ENCODE results near the gene CCR7. TPM values are rescaled to one million over a fixed set of nuclear protein-coding genes. Genes with fewer than 3 reads are reported as not detected.
"Not testable (repeated sequence)": the region's sequence is repeated elsewhere in the genome, so short reads cannot be mapped to it uniquely, and the experiment has no call there.

CCR7 gene
- total RNA-seq, 1 donor from 2014 or later: not detected

GRCh38 chr17:40597156-40597555, 31.9 kb upstream of the CCR7 start:
- no peak for DNase-seq (ENCODE audit: low read depth)

- DNase-seq (ENCODE audit: low read depth): peak; percentile 59
Measured at GRCh38 chr17:40596261-40596919, 31.1 kb upstream of the CCR7 start.

- no peak for DNase-seq (ENCODE audit: low read depth)
Measured at GRCh38 chr17:40590742-40591141, 25.5 kb upstream of the CCR7 start.

- DNase-seq (ENCODE audit: low read depth): no peak
Measured at GRCh38 chr17:40588552-40588951, 23.3 kb upstream of the CCR7 start.

- DNase-seq (ENCODE audit: low read depth): not testable (repeated sequence)
Measured at GRCh38 chr17:40586264-40586663, 21.0 kb upstream of the CCR7 start.

- DNase-seq (ENCODE audit: low read depth): not testable (repeated sequence)
Measured at GRCh38 chr17:40584950-40585349, 19.7 kb upstream of the CCR7 start.

- DNase-seq (ENCODE audit: low read depth): no peak
Measured at GRCh38 chr17:40582328-40582901, 17.1 kb upstream of the CCR7 start.

GRCh38 chr17:40580140-40580539, 14.9 kb upstream of the CCR7 start:
- DNase-seq (ENCODE audit: low read depth): no peak

GRCh38 chr17:40579471-40579870, 14.2 kb upstream of the CCR7 start:
- no peak for DNase-seq (ENCODE audit: low read depth)

- no peak for DNase-seq (ENCODE audit: low read depth)
Measured at GRCh38 chr17:40577611-40578065, 12.4 kb upstream of the CCR7 start.

- no peak for DNase-seq (ENCODE audit: low read depth)
Measured at GRCh38 chr17:40576113-40576740, 11.0 kb upstream of the CCR7 start.

GRCh38 chr17:40574292-40574691, 9.0 kb upstream of the CCR7 start:
- DNase-seq (ENCODE audit: low read depth): no peak

GRCh38 chr17:40572245-40572993, 7.1 kb upstream of the CCR7 start:
- DNase-seq (ENCODE audit: low read depth): not testable (repeated sequence)

GRCh38 chr17:40568074-40568836, 3.0 kb upstream of the CCR7 start:
- DNase-seq (ENCODE audit: low read depth): no peak

GRCh38 chr17:40567377-40567776, 2.1 kb upstream of the CCR7 start:
- no peak for DNase-seq (ENCODE audit: low read depth)

- DNase-seq (ENCODE audit: low read depth): no peak
Measured at GRCh38 chr17:40565769-40566409, 617 bp upstream of the CCR7 start.

- no peak for DNase-seq (ENCODE audit: low read depth)
Measured at GRCh38 chr17:40564195-40564882, 933 bp downstream of the CCR7 start.

GRCh38 chr17:40563220-40564052, 1.8 kb downstream of the CCR7 start:
- no peak for DNase-seq (ENCODE audit: low read depth)

- DNase-seq (ENCODE audit: low read depth): no peak
Measured at GRCh38 chr17:40562838-40563219, 2.4 kb downstream of the CCR7 start.
